GM18499 (cell line): ENCODE measurements around the gene SLC29A3.

Experiments
- ATAC-seq: cut with Tn5 transposase; IDR thresholded peaks from one replicate; pipeline ENCODE4 v1.9.1; 2021; ENCODE audit warnings: moderate number of reproducible peaks; ENCODE audit not compliant: insufficient read depth, unreplicated experiment

Gene SLC29A3

GRCh38 chr10:71297343-71297742, 21.7 kb upstream of the SLC29A3 start:
- ATAC-seq: no peak

- no peak for ATAC-seq
Measured at GRCh38 chr10:71299071-71299785, 19.8 kb upstream of the SLC29A3 start.

GRCh38 chr10:71300555-71301370, 18.3 kb upstream of the SLC29A3 start:
- no peak for ATAC-seq

GRCh38 chr10:71301371-71301916, 17.6 kb upstream of the SLC29A3 start:
- no peak for ATAC-seq

- no peak for ATAC-seq
Measured at GRCh38 chr10:71302451-71302850, 16.6 kb upstream of the SLC29A3 start.

- no peak for ATAC-seq
Measured at GRCh38 chr10:71302874-71303568, 16.0 kb upstream of the SLC29A3 start.

- no peak for ATAC-seq
Measured at GRCh38 chr10:71303569-71303907, 15.5 kb upstream of the SLC29A3 start.

GRCh38 chr10:71304914-71305313, 14.1 kb upstream of the SLC29A3 start:
- ATAC-seq: no peak

GRCh38 chr10:71306979-71307378, 12.1 kb upstream of the SLC29A3 start:
- ATAC-seq: no peak

GRCh38 chr10:71307469-71308085, 11.5 kb upstream of the SLC29A3 start:
- no peak for ATAC-seq

GRCh38 chr10:71308244-71308643, 10.8 kb upstream of the SLC29A3 start:
- no peak for ATAC-seq

- ATAC-seq: no peak
Measured at GRCh38 chr10:71308985-71309384, 10.1 kb upstream of the SLC29A3 start.

- ATAC-seq: no peak
Measured at GRCh38 chr10:71309919-71310318, 9.1 kb upstream of the SLC29A3 start.

- ATAC-seq: no peak
Measured at GRCh38 chr10:71312220-71312619, 6.8 kb upstream of the SLC29A3 start.

GRCh38 chr10:71312811-71313789, 6.0 kb upstream of the SLC29A3 start:
- no peak for ATAC-seq

- ATAC-seq: no peak
Measured at GRCh38 chr10:71314028-71314693, 4.9 kb upstream of the SLC29A3 start.

GRCh38 chr10:71314694-71315225, 4.3 kb upstream of the SLC29A3 start:
- no peak for ATAC-seq

GRCh38 chr10:71316056-71316785, 2.8 kb upstream of the SLC29A3 start:
- ATAC-seq: no peak
